ENCODE data around the gene NBPF15. TPM values are rescaled to one million over a fixed set of nuclear protein-coding genes. Genes with fewer than 3 reads are reported as not detected.
"Not testable (repeated sequence)": the region's sequence is repeated elsewhere in the genome, so short reads cannot be mapped to it uniquely, and the experiment has no call there.

The NBPF15 gene
- total RNA-seq (108 and 109 TPM in 2 replicates), polyA plus RNA-seq (51.7 and 72.9 TPM in 2 replicates), polyA minus RNA-seq (45.1 and 48.8 TPM in 2 replicates)
- 51.9 TPM for total RNA-seq (2013)

GRCh38 chr1:144461136-144461759 lies at the start of gene NBPF15:
NBPF15 (minus strand) TSS chr1:144461669; CDS start chr1:144440003, 21,666 bp downstream.
- H3K4me1 Mint-ChIP-seq; H3K4me1 ChIP-seq (ENCODE audit: control insufficient read depth in 2 of 2, insufficient read depth in 2 of 2, low read length in 2 of 2); H3K27ac ChIP-seq (ENCODE audit: low read length in 2 of 2); H3K27me3 Mint-ChIP-seq; H3K36me3 ChIP-seq (replicated peaks in 1 of 2; ENCODE audit: control extremely low read depth in 1 of 2, control insufficient read depth in 1 of 2, extremely low read depth in 1 of 2, insufficient read depth in 2 of 2, low read length in 1 of 2); H3K27me3 ChIP-seq (replicated peaks in 1 of 4; ENCODE audit: control extremely low read depth in 1 of 4, control insufficient read depth in 3 of 4, insufficient read depth in 4 of 4, low read length in 3 of 4); intact Hi-C loops (cut with micrococcal nuclease); CTCF ChIA-PET; H4K20me1 ChIP-seq (ENCODE audit: control insufficient read depth, insufficient read depth, low read length, poor library complexity, severe bottlenecking); H3K79me2 ChIP-seq (ENCODE audit: control insufficient read depth, insufficient read depth, low read length); H3K9me3 Mint-ChIP-seq (ENCODE audit: insufficient read depth); H3K9me3 ChIP-seq (ENCODE audit: control extremely low read depth in 1 of 3, control insufficient read depth in 2 of 3, insufficient read depth in 1 of 3, low read length in 2 of 3); POLR2A ChIA-PET: not testable (repeated sequence)
- peak within 1 kb of the TSS; percentile 75 for H2AFZ ChIP-seq (ENCODE audit: insufficient read depth, low read depth, low read length, poor library complexity, severe bottlenecking)
- peak within 1 kb of the TSS; percentile 98 for H3K4me3 Mint-ChIP-seq
- peak within 1 kb of the TSS in 4 of 5 experiments; percentile 50 to 60 (median 56) for H3K4me3 ChIP-seq (ENCODE audit: control extremely low read depth in 1 of 5, extremely low read depth in 1 of 5, insufficient read depth in 1 of 5, low read depth in 2 of 5, low read length in 4 of 5)
- ATAC-seq (ENCODE audit: low read depth) (peak; percentile 97), DNase-seq (peak; percentile 79)
- 0% methylated on average over 16 of the region's 71 CpGs for WGBS (ENCODE audit: insufficient coverage)
- H3K4me2 ChIP-seq (replicated peaks; ENCODE audit: low read depth, low read length, poor library complexity, severe bottlenecking), result peak within 1 kb of the TSS; percentile 46
- H3K27ac Mint-ChIP-seq, result peak within 1 kb of the TSS; percentile 95
- peak within 1 kb of the TSS; percentile 66 for H3K9ac ChIP-seq (ENCODE audit: low read length)

GRCh38 chr1:144496429-144496828 lies 35.0 kb upstream of the NBPF15 start:
- H3K27me3 ChIP-seq (replicated peaks in 1 of 4; ENCODE audit: control extremely low read depth in 1 of 4, control insufficient read depth in 3 of 4, insufficient read depth in 4 of 4, low read length in 3 of 4); H2AFZ ChIP-seq (ENCODE audit: insufficient read depth, low read depth, low read length, poor library complexity, severe bottlenecking); H3K79me2 ChIP-seq (ENCODE audit: control insufficient read depth, insufficient read depth, low read length); H3K4me3 ChIP-seq (ENCODE audit: control extremely low read depth in 1 of 5, extremely low read depth in 1 of 5, insufficient read depth in 1 of 5, low read depth in 2 of 5, low read length in 4 of 5); H3K4me1 ChIP-seq (ENCODE audit: control insufficient read depth in 2 of 2, insufficient read depth in 2 of 2, low read length in 2 of 2); H4K20me1 ChIP-seq (ENCODE audit: control insufficient read depth, insufficient read depth, low read length, poor library complexity, severe bottlenecking); H3K9me3 ChIP-seq (ENCODE audit: control extremely low read depth in 1 of 3, control insufficient read depth in 2 of 3, insufficient read depth in 1 of 3, low read length in 2 of 3); H3K27ac Mint-ChIP-seq; H3K36me3 ChIP-seq (replicated peaks in 1 of 2; ENCODE audit: control extremely low read depth in 1 of 2, control insufficient read depth in 1 of 2, extremely low read depth in 1 of 2, insufficient read depth in 2 of 2, low read length in 1 of 2); DNase-seq; CTCF ChIA-PET; H3K4me2 ChIP-seq (replicated peaks; ENCODE audit: low read depth, low read length, poor library complexity, severe bottlenecking); ATAC-seq (ENCODE audit: low read depth); H3K9ac ChIP-seq (ENCODE audit: low read length); H3K9me3 Mint-ChIP-seq (ENCODE audit: insufficient read depth); intact Hi-C loops (cut with micrococcal nuclease); H3K4me3 Mint-ChIP-seq; H3K4me1 Mint-ChIP-seq; POLR2A ChIA-PET; H3K27ac ChIP-seq (ENCODE audit: low read length in 2 of 2); H3K27me3 Mint-ChIP-seq: not testable (repeated sequence)
- WGBS (ENCODE audit: insufficient coverage), result no CpG with 5 or more reads among the region's 1 CpG

- intact Hi-C loops (cut with micrococcal nuclease); H3K27ac Mint-ChIP-seq; H3K4me3 ChIP-seq (ENCODE audit: control extremely low read depth in 1 of 5, extremely low read depth in 1 of 5, insufficient read depth in 1 of 5, low read depth in 2 of 5, low read length in 4 of 5); H3K9me3 ChIP-seq (ENCODE audit: control extremely low read depth in 1 of 3, control insufficient read depth in 2 of 3, insufficient read depth in 1 of 3, low read length in 2 of 3); H3K9ac ChIP-seq (ENCODE audit: low read length); H3K79me2 ChIP-seq (ENCODE audit: control insufficient read depth, insufficient read depth, low read length); ATAC-seq (ENCODE audit: low read depth); H2AFZ ChIP-seq (ENCODE audit: insufficient read depth, low read depth, low read length, poor library complexity, severe bottlenecking); H3K4me2 ChIP-seq (replicated peaks; ENCODE audit: low read depth, low read length, poor library complexity, severe bottlenecking); DNase-seq; H3K4me3 Mint-ChIP-seq; H3K9me3 Mint-ChIP-seq (ENCODE audit: insufficient read depth); H3K27ac ChIP-seq (ENCODE audit: low read length in 2 of 2); H3K4me1 Mint-ChIP-seq; H3K27me3 Mint-ChIP-seq; POLR2A ChIA-PET; H4K20me1 ChIP-seq (ENCODE audit: control insufficient read depth, insufficient read depth, low read length, poor library complexity, severe bottlenecking); H3K27me3 ChIP-seq (replicated peaks in 1 of 4; ENCODE audit: control extremely low read depth in 1 of 4, control insufficient read depth in 3 of 4, insufficient read depth in 4 of 4, low read length in 3 of 4); CTCF ChIA-PET; H3K4me1 ChIP-seq (ENCODE audit: control insufficient read depth in 2 of 2, insufficient read depth in 2 of 2, low read length in 2 of 2); H3K36me3 ChIP-seq (replicated peaks in 1 of 2; ENCODE audit: control extremely low read depth in 1 of 2, control insufficient read depth in 1 of 2, extremely low read depth in 1 of 2, insufficient read depth in 2 of 2, low read length in 1 of 2): not testable (repeated sequence)
- 29% methylated on average over 1 of the region's 4 CpGs for WGBS (ENCODE audit: insufficient coverage)
These were observed 32.7 kb upstream of the NBPF15 start for GRCh38 chr1:144494130-144494529.
